Activated T-helper 1 cell treated with anti-CD3 and anti-CD28 coated beads, Interleukin-12 subunit alpha, Interleukin-12 subunit beta, Interleukin-2, Interleukin-4 antibody, amounts not matched to agents 30 ng/mL and 10 ng/mL and 1 ng/mL, durations not matched to agents 14 hours and 24 hours and 36 hours (primary cell): ENCODE results near the gene PPARA. TPM values are rescaled to one million over a fixed set of nuclear protein-coding genes. Genes with fewer than 3 reads are reported as not detected.
"Not testable (repeated sequence)": the region's sequence is repeated elsewhere in the genome, so short reads cannot be mapped to it uniquely, and the experiment has no call there.

ENCODE experiments used
- DNase-seq: peaks from one replicate; pipeline ENCODE4 v3.0.0; 2021; ENCODE audit warnings: low spot score
- H3K27ac Mint-ChIP-seq: one replicate; pipeline ENCODE4 v1.8.0; 2021; ENCODE audit warnings: mild to moderate bottlenecking, mixed read lengths
- H3K27me3 Mint-ChIP-seq: one replicate; pipeline ENCODE4 v1.8.0; 2022; ENCODE audit warnings: mild to moderate bottlenecking, moderate library complexity, mixed read lengths; ENCODE audit not compliant: insufficient read depth
- H3K36me3 Mint-ChIP-seq: one replicate; pipeline ENCODE4 v1.8.0; 2021; ENCODE audit warnings: low read depth, mixed read lengths
- H3K4me1 Mint-ChIP-seq: one replicate; pipeline ENCODE4 v1.8.0; 2021; ENCODE audit warnings: low read depth, mixed read lengths
- H3K4me3 Mint-ChIP-seq: one replicate; pipeline ENCODE4 v1.8.0; 2021; ENCODE audit warnings: mild to moderate bottlenecking, moderate library complexity, mixed read lengths
- H3K9me3 Mint-ChIP-seq: one replicate; pipeline ENCODE4 v1.8.0; 2021; ENCODE audit warnings: mixed read lengths
- intact Hi-C: fragments of 100-400 bp; cut with micrococcal nuclease; formaldehyde crosslinking; loops from one replicate; pipeline ENCODE4 v1.15.1; 2024
- total RNA-seq: library from RNA; stranded (reverse); gene quantifications from 2 replicates; pipeline ENCODE4 v1.2.3, GENCODE V29; 2022

Gene PPARA
- total RNA-seq, 1 donor from 2014 or later, result 11.6 TPM

DNA sequence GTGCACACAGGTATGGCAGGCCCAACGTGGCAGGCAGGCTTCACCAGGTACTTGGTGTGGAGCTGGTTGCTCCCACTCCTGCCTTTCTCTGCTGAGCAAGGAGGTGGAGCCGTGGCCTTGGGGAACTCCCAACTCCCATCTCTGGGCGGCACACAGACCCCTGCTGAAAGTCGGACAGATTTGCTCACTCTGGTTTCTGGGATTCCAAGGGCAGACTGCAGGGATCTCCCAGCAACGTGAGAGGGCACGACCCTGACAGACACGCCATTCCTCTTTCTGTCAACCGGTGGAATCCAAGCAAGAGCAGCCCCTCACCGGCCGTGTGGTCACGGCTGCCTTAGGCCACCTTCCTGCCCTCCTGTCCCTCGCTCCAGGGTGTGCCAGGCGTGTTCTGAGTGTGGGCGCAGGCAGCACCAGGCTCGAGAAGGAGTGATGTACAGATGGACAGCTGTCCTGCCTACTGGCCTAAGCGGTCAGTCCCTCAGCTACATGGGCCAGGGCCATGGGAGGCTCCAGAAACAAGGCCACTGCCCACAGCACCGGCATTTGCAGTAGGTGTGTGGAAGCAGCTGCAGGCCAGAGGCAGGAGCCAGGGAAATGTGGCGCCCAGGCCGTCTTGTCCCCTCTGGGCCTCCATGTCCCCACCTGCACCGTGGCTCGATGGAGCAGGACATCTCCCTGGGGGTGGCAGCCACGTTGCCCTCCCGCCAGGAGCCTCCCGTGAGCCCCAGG is 13.7 kb upstream of the PPARA start:
- Mint-ChIP-seq H3K27ac (no peak overlapping the region), H3K4me1 (no peaks in the 10 kb centered on the region), H3K4me3 (no peak overlapping the region), H3K36me3 (no peaks in the 10 kb centered on the region), H3K9me3 (no peaks in the 10 kb centered on the region), H3K27me3 (peaks cover 2% of the 10 kb centered on the region)
- DNase-seq, result no peak
- intact Hi-C loops, result no loop called here

DNA sequence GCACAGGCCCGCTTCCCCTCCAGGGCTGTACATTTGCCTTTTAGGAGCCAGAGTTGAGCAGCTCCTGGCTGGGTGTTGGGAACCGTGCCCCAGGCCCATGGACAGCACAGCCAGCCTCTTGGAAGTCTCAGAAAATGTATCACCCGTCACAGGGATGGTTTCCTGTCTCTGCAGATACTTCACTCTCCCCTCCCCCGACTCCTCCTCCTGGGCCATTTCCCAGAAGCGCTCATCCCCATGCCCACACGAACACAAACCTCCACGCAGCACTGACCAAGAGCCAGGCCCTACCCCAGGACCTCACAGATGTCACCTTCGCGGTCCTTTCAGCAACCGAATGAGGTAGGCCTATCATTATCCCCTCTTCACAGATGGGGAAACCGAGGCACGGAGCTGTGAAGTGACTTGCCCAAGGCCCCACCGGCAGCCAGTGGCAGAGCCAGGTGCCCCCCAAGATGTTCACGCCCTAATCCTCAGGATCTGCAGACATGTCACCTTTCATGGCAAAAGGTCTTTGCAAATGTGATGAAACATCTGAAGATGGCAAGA is 13.0 kb upstream of the PPARA start:
- intact Hi-C loops, result no loop called here
- no peak overlapping the region for H3K27ac Mint-ChIP-seq

DNA sequence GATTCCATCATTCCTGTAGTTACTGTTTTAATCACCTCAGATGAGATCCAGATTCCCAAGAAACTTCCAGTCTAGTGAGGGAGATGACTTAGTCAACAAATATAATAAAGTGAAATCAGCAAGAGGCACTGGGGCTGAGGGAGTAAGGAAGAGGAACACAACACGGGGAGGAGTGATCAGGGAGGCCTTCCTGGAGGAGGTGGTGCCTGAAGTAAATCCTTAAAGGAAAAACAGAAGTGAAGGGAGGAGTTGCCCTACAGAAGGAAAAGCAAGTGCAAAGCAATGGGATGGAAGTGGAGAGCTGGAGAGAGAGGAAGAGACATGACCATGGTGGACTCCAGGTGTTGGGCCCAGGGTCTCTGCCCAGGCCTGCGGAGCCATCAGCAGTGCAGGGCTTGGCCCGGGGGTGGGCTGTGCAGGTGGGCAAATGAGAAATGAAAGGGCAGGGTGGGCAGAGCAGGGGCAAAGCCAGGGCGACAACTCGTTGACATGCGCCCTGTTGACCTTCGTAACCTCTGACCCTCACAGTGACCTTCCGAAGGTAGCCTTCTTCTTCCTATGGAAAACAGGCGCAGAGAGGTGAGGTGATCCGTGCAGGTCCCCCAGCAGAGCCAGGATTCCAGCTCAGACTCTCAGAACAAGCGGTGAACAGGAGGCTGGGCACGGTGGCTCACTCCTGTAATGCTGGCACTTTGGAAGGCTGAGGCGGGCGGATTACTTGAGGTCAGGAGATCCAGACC is 12.1 kb upstream of the PPARA start:
- Mint-ChIP-seq H3K36me3 (no peaks in the 10 kb centered on the region), H3K27me3 (peaks cover 4% of the 10 kb centered on the region), H3K4me3 (no peak overlapping the region), H3K9me3 (no peaks in the 10 kb centered on the region), H3K4me1 (no peaks in the 10 kb centered on the region), H3K27ac (no peak overlapping the region)
- no peak for DNase-seq
- intact Hi-C loops, result no loop called here

More for the DNA sequence above, 13.0 kb upstream of the PPARA start:
- Mint-ChIP-seq H3K4me1 (no peaks in the 10 kb centered on the region), H3K9me3 (no peaks in the 10 kb centered on the region), H3K4me3 (no peak overlapping the region), H3K27me3 (peaks cover 2% of the 10 kb centered on the region), H3K36me3 (no peaks in the 10 kb centered on the region)
- no peak for DNase-seq

DNA sequence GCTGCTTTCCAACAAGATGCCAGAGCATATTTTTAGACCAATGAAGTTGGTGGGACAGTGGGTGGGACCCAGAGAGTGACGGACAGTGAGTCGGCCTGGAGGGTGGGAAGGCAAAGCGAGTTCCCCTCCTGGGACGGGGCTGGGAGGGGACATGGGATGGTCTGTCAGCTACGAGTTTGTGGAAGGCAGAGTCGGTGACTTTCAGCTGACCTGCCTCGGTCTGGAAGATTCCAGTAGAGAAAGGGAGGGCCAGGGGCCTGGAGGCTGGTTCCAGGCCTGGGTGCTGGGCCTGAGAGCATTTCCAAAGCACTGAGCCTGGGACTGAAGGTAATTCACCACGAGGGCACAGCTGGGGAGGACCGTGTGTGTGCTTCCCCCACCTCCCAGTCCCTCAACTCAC is 10.9 kb upstream of the PPARA start:
- intact Hi-C loops, H3K4me3 Mint-ChIP-seq, H3K27ac Mint-ChIP-seq, H3K27me3 Mint-ChIP-seq, H3K9me3 Mint-ChIP-seq, H3K4me1 Mint-ChIP-seq, DNase-seq, H3K36me3 Mint-ChIP-seq: not testable (repeated sequence)

DNA sequence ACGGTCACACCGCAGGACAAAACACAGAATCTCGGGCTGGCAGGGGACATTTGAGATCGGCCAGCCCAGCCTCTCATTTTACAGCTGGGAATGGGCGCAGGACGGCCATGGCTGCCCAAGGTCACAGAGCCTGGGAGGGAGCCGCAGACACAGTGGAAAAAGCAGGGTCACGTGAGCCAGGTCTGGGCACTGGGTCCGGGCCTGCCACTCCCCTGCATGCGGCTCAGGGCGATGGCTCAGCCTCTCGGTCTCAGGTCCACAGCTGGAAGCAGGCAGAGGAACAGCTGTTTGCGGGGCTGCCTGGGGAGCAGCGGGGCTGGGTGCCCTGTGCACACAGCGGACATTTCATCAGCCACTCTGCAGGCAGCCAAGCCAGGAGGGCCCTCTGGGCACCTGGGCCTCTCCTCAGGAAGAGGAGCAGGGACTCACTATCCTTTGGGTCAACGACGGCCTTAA is 10.4 kb upstream of the PPARA start:
- peaks cover 5% of the 10 kb centered on the region for H3K27me3 Mint-ChIP-seq
- H3K27ac Mint-ChIP-seq, result no peak overlapping the region
- intact Hi-C loops, result no loop called here

DNA sequence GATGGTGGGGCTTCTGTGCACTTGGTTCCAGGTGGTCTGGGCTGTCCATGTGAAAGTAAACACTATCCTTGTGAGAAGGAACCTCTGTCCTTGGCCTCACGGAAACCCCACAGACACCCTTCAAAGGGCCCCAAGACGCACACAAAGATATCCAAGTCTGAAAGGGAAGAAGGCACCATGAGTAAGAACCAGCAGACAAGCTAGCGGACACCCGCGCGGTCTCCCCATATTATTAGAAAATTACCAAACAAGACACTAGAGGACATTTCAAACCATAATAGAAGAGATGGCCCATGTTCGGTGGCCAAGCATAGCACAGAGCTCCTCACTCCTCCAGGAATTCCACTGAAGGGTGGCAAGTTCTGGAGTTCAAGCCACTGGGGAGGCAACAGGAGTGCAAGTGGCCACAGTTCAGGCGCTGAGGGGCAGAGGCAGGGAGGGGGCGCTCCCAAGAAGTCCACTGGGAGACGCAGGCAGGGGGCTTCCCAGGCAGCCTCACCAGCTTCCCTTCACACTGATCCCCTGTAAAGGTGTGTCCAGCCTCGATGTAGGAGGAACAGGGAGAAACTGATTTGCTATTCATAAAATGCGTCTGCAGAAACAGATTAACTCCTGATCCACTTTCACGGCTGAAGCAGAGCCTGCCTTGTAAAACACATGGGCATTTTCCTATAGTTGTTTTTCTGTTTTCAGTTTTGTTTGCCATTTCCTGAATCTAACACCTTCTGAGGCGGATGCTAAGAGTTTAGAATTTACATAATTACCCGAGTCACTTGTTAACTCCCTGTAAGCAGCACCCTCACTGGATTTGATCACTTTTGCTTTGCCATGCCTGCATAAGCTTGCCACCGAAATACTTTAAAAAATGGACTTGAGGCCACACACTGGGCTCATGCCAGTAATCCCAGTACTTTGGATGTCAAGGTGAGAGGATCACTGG is 9.1 kb upstream of the PPARA start:
- intact Hi-C loops, result no loop called here
- no peaks in the 10 kb centered on the region for H3K36me3 Mint-ChIP-seq
- H3K4me3 Mint-ChIP-seq, result no peak overlapping the region
- peaks cover 6% of the 10 kb centered on the region for H3K27me3 Mint-ChIP-seq
- H3K4me1 Mint-ChIP-seq, result no peaks in the 10 kb centered on the region
- no peak for DNase-seq
- no peaks in the 10 kb centered on the region for H3K9me3 Mint-ChIP-seq
- H3K27ac Mint-ChIP-seq, result no peak overlapping the region

More for the DNA sequence above, 10.4 kb upstream of the PPARA start:
- no peaks in the 10 kb centered on the region for H3K9me3 Mint-ChIP-seq
- no peak for DNase-seq
- H3K36me3 Mint-ChIP-seq, result no peaks in the 10 kb centered on the region
- no peaks in the 10 kb centered on the region for H3K4me1 Mint-ChIP-seq
- no peak overlapping the region for H3K4me3 Mint-ChIP-seq

DNA sequence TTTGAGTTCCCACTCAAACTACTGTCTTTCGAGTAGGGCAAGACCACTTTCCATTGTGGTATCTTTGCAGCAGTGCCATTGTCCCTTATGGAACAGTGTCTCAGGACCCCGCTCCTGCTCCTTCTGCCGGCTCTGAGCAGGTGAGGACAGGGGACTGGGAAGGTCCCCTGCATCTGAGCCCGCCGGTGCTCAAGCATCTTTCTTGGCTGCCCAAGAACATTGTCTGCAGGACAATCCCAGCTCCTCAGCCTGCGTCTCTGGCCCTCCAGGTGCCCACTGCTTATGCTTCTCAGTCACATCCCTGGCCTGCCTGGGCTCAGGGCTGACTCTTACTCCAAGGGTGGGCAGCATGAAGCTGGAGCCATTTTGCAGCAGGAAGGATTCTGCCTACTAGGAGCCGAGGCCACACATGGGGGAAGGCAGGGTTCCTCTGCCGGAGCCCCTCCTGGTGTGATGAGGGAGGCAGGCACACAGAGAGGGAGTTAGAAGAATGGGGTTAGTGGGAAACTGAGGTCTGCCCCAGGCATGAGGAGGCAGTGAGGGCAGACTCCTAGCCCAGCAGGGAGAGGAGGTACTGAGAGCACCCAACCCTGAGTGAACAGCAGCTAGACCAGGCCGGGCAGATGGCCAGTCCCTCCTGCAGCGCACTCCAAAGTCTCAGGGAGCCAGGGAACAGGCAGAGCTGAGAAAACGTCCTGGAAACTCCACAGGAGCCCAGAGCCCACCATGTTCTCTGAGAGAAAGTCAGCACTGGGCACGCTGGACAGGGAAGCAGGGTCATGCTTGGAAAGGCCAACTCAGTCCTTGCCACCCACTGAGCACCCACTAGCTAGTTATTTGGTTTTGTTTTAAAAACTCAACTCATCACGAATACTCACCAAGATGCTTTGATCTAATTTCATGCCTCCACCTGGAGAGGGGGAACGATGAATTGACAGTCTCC is 7.5 kb upstream of the PPARA start:
- H3K4me1 Mint-ChIP-seq, result no peaks in the 10 kb centered on the region
- H3K4me3 Mint-ChIP-seq, result no peak overlapping the region
- H3K27me3 Mint-ChIP-seq, result peaks cover 10% of the 10 kb centered on the region
- DNase-seq, result no peak
- no peak overlapping the region for H3K27ac Mint-ChIP-seq
- no peaks in the 10 kb centered on the region for H3K9me3 Mint-ChIP-seq
- intact Hi-C loops, result no loop called here
- no peaks in the 10 kb centered on the region for H3K36me3 Mint-ChIP-seq

DNA sequence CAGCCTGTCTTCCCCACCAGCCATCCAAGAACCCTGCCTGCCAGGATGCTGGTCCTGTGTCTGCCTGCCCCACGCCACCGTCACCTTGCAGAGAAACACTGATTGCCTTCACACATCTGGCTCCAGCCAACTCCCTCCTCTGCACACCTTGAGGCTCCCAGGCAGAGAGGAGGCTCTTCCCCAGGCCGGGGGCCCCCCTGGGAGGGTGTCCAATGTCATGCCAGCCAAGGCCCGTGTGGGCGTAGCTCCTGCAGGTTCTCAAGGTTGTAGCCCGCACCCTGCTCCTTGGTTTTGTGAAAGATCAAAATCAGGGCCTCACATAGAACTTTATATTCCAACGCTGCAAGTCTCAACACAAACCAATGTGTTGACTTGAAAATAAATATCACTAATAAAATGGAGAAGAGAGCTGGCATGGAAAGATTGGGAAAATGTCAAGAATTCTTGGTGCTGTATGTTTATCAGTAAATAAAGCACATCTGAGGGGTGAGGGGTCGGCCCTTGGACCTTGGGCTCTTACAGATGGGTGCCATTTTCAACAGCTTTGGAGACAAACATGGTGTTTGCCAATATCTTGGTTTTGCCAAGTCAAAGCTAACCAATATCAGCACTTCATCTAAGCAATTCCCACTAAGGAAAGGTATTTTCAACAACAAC is 6.7 kb upstream of the PPARA start:
- intact Hi-C loops, result no loop called here
- Mint-ChIP-seq H3K4me1 (no peaks in the 10 kb centered on the region), H3K36me3 (no peaks in the 10 kb centered on the region), H3K27ac (no peak overlapping the region), H3K9me3 (no peaks in the 10 kb centered on the region), H3K27me3 (peaks cover 18% of the 10 kb centered on the region), H3K4me3 (no peak overlapping the region)
- no peak for DNase-seq

DNA sequence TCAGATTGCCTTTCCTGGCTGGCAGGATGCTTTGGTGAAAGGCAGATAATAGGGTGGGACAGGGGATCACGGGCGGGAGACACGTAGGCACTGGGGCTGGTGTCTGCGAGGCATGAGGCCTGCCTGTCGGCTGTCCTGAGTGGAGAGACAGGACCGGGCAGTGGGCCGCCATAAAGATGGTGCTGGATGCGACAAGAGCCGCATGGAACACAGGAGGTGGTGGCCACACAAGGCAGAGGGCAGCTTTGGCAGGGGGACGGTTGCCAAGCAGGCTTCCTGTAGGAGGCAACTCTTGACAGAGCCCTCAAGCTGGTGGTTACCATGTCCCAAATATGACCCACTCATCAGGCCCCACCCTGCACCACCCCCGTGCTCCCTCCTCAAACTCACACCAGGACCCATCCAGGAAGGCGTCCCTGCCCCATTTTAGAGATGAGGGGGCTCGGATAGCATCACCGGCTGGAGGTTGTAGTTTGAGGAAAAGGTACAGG is 4.9 kb upstream of the PPARA start:
- Mint-ChIP-seq H3K4me1 (peaks cover 9% of the 10 kb centered on the region), H3K4me3 (no peak overlapping the region), H3K27me3 (peaks cover 27% of the 10 kb centered on the region), H3K9me3 (no peaks in the 10 kb centered on the region), H3K27ac (no peak overlapping the region), H3K36me3 (no peaks in the 10 kb centered on the region)
- intact Hi-C loops, result no loop called here
- DNase-seq, result no peak

DNA sequence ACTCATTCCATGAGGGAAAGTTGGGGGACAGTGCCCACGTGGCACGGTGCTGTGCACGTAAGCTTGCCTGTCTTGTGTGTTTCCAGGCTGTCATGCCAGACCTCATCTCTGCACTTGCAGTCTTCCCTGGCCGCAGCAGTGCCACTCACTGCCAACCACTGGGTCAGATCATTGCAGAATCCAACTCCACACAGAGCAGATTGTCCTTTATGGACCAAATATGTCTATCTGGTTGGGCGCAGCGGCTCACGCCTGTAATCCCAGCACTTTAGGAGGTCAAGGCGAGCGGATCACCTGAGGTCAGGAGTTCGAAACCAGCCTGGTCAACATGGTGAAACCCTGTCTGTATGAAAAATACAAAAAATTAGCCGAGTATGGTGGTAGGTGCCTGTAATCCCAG is 4.4 kb upstream of the PPARA start:
- no peak for DNase-seq
- Mint-ChIP-seq H3K27me3 (peaks cover 25% of the 10 kb centered on the region), H3K4me1 (peaks cover 9% of the 10 kb centered on the region), H3K36me3 (no peaks in the 10 kb centered on the region), H3K27ac (no peak overlapping the region), H3K4me3 (no peak overlapping the region), H3K9me3 (no peaks in the 10 kb centered on the region)
- intact Hi-C loops, result no loop called here

DNA sequence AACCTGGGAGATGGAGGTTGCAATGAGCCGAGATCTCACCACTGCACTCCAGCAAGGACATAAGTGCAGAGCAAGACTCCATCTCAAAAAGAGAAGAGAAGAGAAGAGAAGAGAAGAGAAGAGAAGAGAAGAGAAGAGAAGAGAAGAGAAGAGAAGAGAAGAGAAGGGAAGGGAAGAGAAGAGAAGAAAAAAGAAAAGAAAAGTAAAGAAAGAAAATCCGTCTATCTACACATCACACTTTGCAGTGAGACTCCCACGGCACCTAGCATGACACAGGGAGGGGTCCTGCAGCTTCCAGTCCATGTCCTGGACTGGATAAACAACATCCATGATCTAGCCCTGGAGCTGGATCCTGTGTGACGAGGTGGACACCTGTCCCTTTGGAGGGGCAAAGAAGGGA is 4.0 kb upstream of the PPARA start:
- Mint-ChIP-seq H3K27me3 (peaks cover 25% of the 10 kb centered on the region), H3K36me3 (no peaks in the 10 kb centered on the region), H3K9me3 (no peaks in the 10 kb centered on the region), H3K4me1 (peaks cover 9% of the 10 kb centered on the region), H3K27ac (no peak overlapping the region), H3K4me3 (no peak overlapping the region)
- DNase-seq, result no peak
- intact Hi-C loops, result no loop called here
